HepG2 (cell line): Measurements from ENCODE around the gene NXPH1. TPM values are rescaled to one million over a fixed set of nuclear protein-coding genes. Genes with fewer than 3 reads are reported as not detected.

Source experiments
- ATAC-seq: fragments of 200-7000 bp; cut with Tn5 transposase; 3 replicates; pipeline ENCODE4 v1.9.1; 2020; ENCODE audit warnings: mild to moderate bottlenecking, moderate library complexity
- BruUV-seq: library from RNA; stranded (reverse); fragments of 400-500 nt; replicated peaks from 2 replicates; lab custom pipeline; 2021; lab: Mats Ljungman, UMichigan
- CTCF ChIA-PET: fragments of 300-600 bp; formaldehyde crosslinking; extraction: SDS; loops from one replicate; lab custom pipeline; 2021; ENCODE audit warnings: low total read pairs, inconsistent platforms, low intra/inter-chr PET ratio; lab: Yijun Ruan, JAX
- POLR2A ChIA-PET: fragments of 350-600 bp; sonication (Branson Sonifier 250); formaldehyde crosslinking; loops from one replicate; lab custom pipeline; 2020; ENCODE audit warnings: antibody characterized with exemption, inconsistent platforms; lab: Yijun Ruan, JAX
- DNase-seq: peaks from one replicate; pipeline ENCODE4 v3.0.0-alpha.2; 2015; ENCODE audit warnings: low spot score
- FAIRE-seq: peaks from 3 replicates; lab custom pipeline; 2011; peaks lifted over from hg19 to GRCh38; lab: Jason Lieb, UNC
- H2AFZ ChIP-seq: one replicate; pipeline ENCODE4 v1.6.1; 2011; ENCODE audit warnings: low read length, inconsistent platforms
- H3K27ac ChIP-seq: fragments of 300-600 bp; 3 replicates; pipeline ENCODE4 v1.8.0; 2011; ENCODE audit warnings: mixed run types, mild to moderate bottlenecking, mixed read lengths, low read length, inconsistent platforms; ENCODE audit not compliant: insufficient read depth; ENCODE audit errors: extremely low read length
- H3K27me3 ChIP-seq, 2 experiments: fragments of 200-600 bp in 1 of 2; 2 replicates in 1 of 2; 3 replicates in 1 of 2; pipeline versions ENCODE4 v1.6.0 to v1.8.0; 2011; ENCODE audit warnings: low read length in 2 of 2, mild to moderate bottlenecking in 2 of 2, moderate library complexity in 2 of 2, inconsistent platforms in 1 of 2; ENCODE audit not compliant: insufficient read depth in 2 of 2, control insufficient read depth in 1 of 2
- H3K36me3 ChIP-seq, 2 experiments: fragments of 200-600 bp in 1 of 2; replicated peaks in 1 of 2; 2 replicates in 1 of 2; 3 replicates in 1 of 2; pipeline versions ENCODE4 v1.5.1 to v1.8.0; 2011; ENCODE audit warnings: low read length in 2 of 2, inconsistent platforms in 1 of 2; ENCODE audit not compliant: insufficient read depth in 2 of 2, control insufficient read depth in 1 of 2
- H3K4me1 ChIP-seq: 2 replicates; pipeline ENCODE4 v1.5.1; 2012; ENCODE audit warnings: low read length, inconsistent platforms; ENCODE audit not compliant: insufficient read depth
- H3K4me2 ChIP-seq: 2 replicates; pipeline ENCODE4 v1.6.0; 2011; ENCODE audit warnings: low read depth, low read length, inconsistent platforms
- H3K4me3 ChIP-seq, 3 experiments: fragments of 200-600 bp in 1 of 3; sonication (generic), shearing (Covaris generic) in 1 of 3; replicated peaks in 1 of 3; 2 replicates each; pipeline ENCODE4 v1.5.1; 2011 to 2016; ENCODE audit warnings: low read length in 3 of 3, inconsistent platforms in 2 of 3, low read depth in 2 of 3, mild to moderate bottlenecking in 2 of 3, control low read depth in 1 of 3, mixed read lengths in 1 of 3; ENCODE audit not compliant: insufficient read depth in 1 of 3
- H3K79me2 ChIP-seq: one replicate; pipeline ENCODE4 v1.6.1; 2011; ENCODE audit warnings: low read length, inconsistent platforms; ENCODE audit not compliant: insufficient read depth
- H3K9ac ChIP-seq: 2 replicates; pipeline ENCODE4 v1.6.0; 2011; ENCODE audit warnings: mild to moderate bottlenecking, low read depth, low read length, inconsistent platforms; ENCODE audit not compliant: insufficient read depth
- H3K9me3 ChIP-seq: 2 replicates; pipeline ENCODE4 v1.5.1; 2012; ENCODE audit warnings: mild to moderate bottlenecking, low read length
- H4K20me1 ChIP-seq: 2 replicates; pipeline ENCODE4 v1.6.0; 2011; ENCODE audit warnings: inconsistent platforms, mild to moderate bottlenecking, low read length, moderate library complexity; ENCODE audit not compliant: insufficient read depth
- ATRX ChIP-seq: sonication (generic); formaldehyde crosslinking; IDR thresholded peaks from 2 replicates; pipeline ENCODE4 v1.4.0; 2020; ENCODE audit warnings: missing genetic modification reagents, borderline replicate concordance
- CAMTA2 ChIP-seq: sonication (generic); formaldehyde crosslinking; IDR thresholded peaks from 2 replicates; pipeline ENCODE4 v1.4.0; 2020; ENCODE audit warnings: mild to moderate bottlenecking, missing genetic modification reagents, borderline replicate concordance
- DDIT3 ChIP-seq: sonication (generic); formaldehyde crosslinking; IDR thresholded peaks from 2 replicates; pipeline ENCODE4 v1.4.0; 2020; ENCODE audit warnings: mild to moderate bottlenecking, missing genetic modification reagents
- E2F5 ChIP-seq: sonication (generic); formaldehyde crosslinking; conservative IDR thresholded peaks from 2 replicates; pipeline ENCODE4 v1.4.0; 2020; ENCODE audit warnings: missing genetic modification reagents
- GATA4 ChIP-seq: sonication (generic); IDR thresholded peaks from 2 replicates; pipeline ENCODE4 v1.6.1; 2016; ENCODE audit warnings: antibody characterized with exemption, low read depth, borderline replicate concordance
- HIVEP1 ChIP-seq: sonication (generic); formaldehyde crosslinking; IDR thresholded peaks from 2 replicates; pipeline ENCODE4 v1.4.0; 2020; ENCODE audit warnings: mild to moderate bottlenecking, missing genetic modification reagents
- SMAD9 ChIP-seq: sonication (generic); formaldehyde crosslinking; IDR thresholded peaks from 2 replicates; pipeline ENCODE4 v1.5.1; 2020; ENCODE audit warnings: mild to moderate bottlenecking, missing genetic modification reagents
- STAT5B ChIP-seq: sonication (generic); formaldehyde crosslinking; IDR thresholded peaks from 2 replicates; pipeline ENCODE4 v1.4.0; 2020; ENCODE audit warnings: missing genetic modification reagents
- TCF7L2 ChIP-seq: IDR thresholded peaks from 2 replicates; pipeline ENCODE4 v1.6.1; 2011; ENCODE audit warnings: mild to moderate bottlenecking, low read depth, low read length, moderate library complexity
- ZNF12 ChIP-seq: sonication (generic); formaldehyde crosslinking; IDR thresholded peaks from 2 replicates; pipeline ENCODE4 v1.5.0; 2020; ENCODE audit warnings: missing genetic modification reagents
- ZNF136 ChIP-seq: sonication (generic); formaldehyde crosslinking; IDR thresholded peaks from 2 replicates; pipeline ENCODE4 v1.8.1; 2022; ENCODE audit warnings: low read depth, mild to moderate bottlenecking, moderate library complexity, missing genetic modification reagents
- ZNF138 ChIP-seq: sonication (generic); formaldehyde crosslinking; IDR thresholded peaks from 2 replicates; pipeline ENCODE4 v1.5.0; 2020; ENCODE audit warnings: mild to moderate bottlenecking, low read depth, missing genetic modification reagents
- ZNF34 ChIP-seq: sonication (generic); formaldehyde crosslinking; IDR thresholded peaks from 2 replicates; pipeline ENCODE4 v1.4.0; 2020; ENCODE audit warnings: mild to moderate bottlenecking, missing genetic modification reagents, borderline replicate concordance
- ZNF460 ChIP-seq: sonication (generic); formaldehyde crosslinking; IDR thresholded peaks from 2 replicates; pipeline ENCODE4 v1.5.1; 2020; ENCODE audit warnings: missing genetic modification reagents, mild to moderate bottlenecking, borderline replicate concordance
- ZNF496 ChIP-seq: sonication (generic); formaldehyde crosslinking; IDR thresholded peaks from 2 replicates; pipeline ENCODE4 v1.8.1; 2023; ENCODE audit warnings: mild to moderate bottlenecking, moderate library complexity, missing genetic modification reagents; ENCODE audit not compliant: insufficient replicate concordance
- ZNF569 ChIP-seq: sonication (generic); formaldehyde crosslinking; IDR thresholded peaks from 2 replicates; pipeline ENCODE4 v1.5.0; 2020; ENCODE audit warnings: mild to moderate bottlenecking, missing genetic modification reagents, moderate library complexity, borderline replicate concordance
- WGBS: methylation state at CpG from one replicate; pipeline ENCODE4 v1.1.6; 2017; ENCODE audit warnings: low lambda C conversion rate; 5-methylcytosine and 5-hydroxymethylcytosine counted together
- in situ Hi-C: cut with HindIII; loops from 2 replicates; pipeline ENCODE4 v1.10.0; 2017; ENCODE audit warnings: low pct_unique_long_range_greater_than_20kb; ENCODE audit not compliant: extremely low pct_ligation_motif_present
- intact Hi-C: fragments of 100-400 bp; cut with micrococcal nuclease; formaldehyde crosslinking; loops from one replicate; pipeline ENCODE4 v1.10.0; 2022; ENCODE audit not compliant: unreplicated experiment
- polyA plus RNA-seq, 8 experiments: library from polyadenylated mRNA; depleted of rRNA in 3 of 8; stranded (reverse) in 7 of 8; unstranded in 1 of 8; fragments of >200 nt; fragmentation: Illumina TruSeq in 4 of 8; extraction: Trizol in 4 of 8; gene quantifications; 2 replicates each; pipeline versions ENCODE4 v1.2.1 to v1.2.3, GENCODE V29; 2011 to 2016; ENCODE audit warnings: low read depth in 4 of 8, missing spikeins in 1 of 8, mixed read lengths in 1 of 8; ENCODE audit not compliant: insufficient read depth in 1 of 8
- total RNA-seq, 5 experiments: library from RNA; depleted of rRNA; stranded (reverse); fragments of >200 nt; fragmentation: Illumina TruSeq; extraction: Trizol; gene quantifications; 2 replicates each; pipeline ENCODE4 v1.2.3, GENCODE V29; 2016; ENCODE audit warnings: low read depth in 1 of 5

NXPH1 gene
- total and polyA plus RNA-seq, 2 of the 13 experiments (the other 11 are each of a cell fraction or from before 2014, with no cell fraction given), result not detected

DNA sequence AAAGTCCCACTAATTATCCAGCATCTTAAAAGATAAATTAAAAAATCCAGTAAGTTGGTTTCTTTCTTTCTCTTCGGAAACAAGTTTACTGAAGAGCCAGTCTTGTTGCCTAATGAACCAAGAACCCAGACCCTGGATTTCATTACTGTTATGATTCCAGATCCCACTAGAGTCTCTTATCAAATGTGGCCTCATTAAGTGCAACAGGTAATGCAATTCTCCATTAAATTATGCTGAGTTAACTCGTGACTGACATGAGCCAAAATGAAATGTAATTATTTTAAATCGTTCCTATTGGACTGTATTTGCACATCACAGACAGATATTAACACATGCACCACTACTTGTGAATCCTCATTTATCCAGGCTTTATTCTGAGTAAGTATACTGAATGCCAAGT, 115.6 kb downstream of the NXPH1 start:
- TF ChIP-seq ZNF12 (CRISPR knock-in tag), result no peak
- TF ChIP-seq, all 625 proteins: peak for 0
- Histone ChIP-seq H3K4me3 (no peak overlapping the region), H3K27me3 (no peaks in the 10 kb centered on the region), H3K36me3 (no peaks in the 10 kb centered on the region), H3K9ac (no peak overlapping the region), H2AFZ (no peak overlapping the region), H3K4me2 (no peak overlapping the region), H4K20me1 (no peaks in the 10 kb centered on the region), H3K79me2 (no peaks in the 10 kb centered on the region), H3K4me1 (no peaks in the 10 kb centered on the region), H3K9me3 (no peaks in the 10 kb centered on the region), H3K27ac (no peak overlapping the region)
- POLR2A ChIA-PET, result no interaction called here
- FAIRE-seq (no peak), DNase-seq (no peak), ATAC-seq (no peak)
- WGBS, result 10% methylated on average over 3 of the region's 3 CpGs
- CTCF ChIA-PET, result no interaction called here
- in situ Hi-C loops (no loop called here), intact Hi-C loops (no loop called here)
- no TSS peak for BruUV-seq

GRCh38 chr7:8560501-8560900, 127.1 kb downstream of the NXPH1 start:
- POLR2A ChIA-PET, result no interaction called here
- no peak for TF ChIP-seq E2F5 (CRISPR knock-in tag)
- no peak for TF ChIP-seq GATA4
- TF ChIP-seq ZNF496 (CRISPR knock-in tag), result no peak
- TF ChIP-seq ATRX (CRISPR knock-in tag), result no peak
- TF ChIP-seq ZNF460, result no peak
- TF ChIP-seq HIVEP1, result no peak
- TF ChIP-seq ZNF138 (CRISPR knock-in tag), result no peak
- TF ChIP-seq ZNF34 (CRISPR knock-in tag), result no peak
- no peak for TF ChIP-seq ZNF136
- TF ChIP-seq TCF7L2, result no peak
- TF ChIP-seq SMAD9, result no peak
- no peak for TF ChIP-seq ZNF569
- TF ChIP-seq CAMTA2 (CRISPR knock-in tag), result no peak
- TF ChIP-seq STAT5B, result no peak
- TF ChIP-seq DDIT3 (CRISPR knock-in tag), result no peak
- Histone ChIP-seq H2AFZ (no peak overlapping the region), H3K9me3 (no peaks in the 10 kb centered on the region), H4K20me1 (no peaks in the 10 kb centered on the region), H3K36me3 (no peaks in the 10 kb centered on the region), H3K27ac (no peak overlapping the region), H3K4me1 (no peaks in the 10 kb centered on the region), H3K4me3 (no peak overlapping the region), H3K27me3 (no peaks in the 10 kb centered on the region), H3K9ac (no peak overlapping the region), H3K4me2 (no peak overlapping the region), H3K79me2 (no peaks in the 10 kb centered on the region)
- in situ Hi-C loops, result no loop called here
- ATAC-seq, result no peak
- intact Hi-C loops, result no loop called here
- FAIRE-seq, result no peak
- no TSS peak for BruUV-seq
- CTCF ChIA-PET, result no interaction called here
- no peak for DNase-seq
- 0% methylated on average over 2 of the region's 2 CpGs for WGBS
